Measurements from ENCODE around the gene KCNA10.

DNA sequence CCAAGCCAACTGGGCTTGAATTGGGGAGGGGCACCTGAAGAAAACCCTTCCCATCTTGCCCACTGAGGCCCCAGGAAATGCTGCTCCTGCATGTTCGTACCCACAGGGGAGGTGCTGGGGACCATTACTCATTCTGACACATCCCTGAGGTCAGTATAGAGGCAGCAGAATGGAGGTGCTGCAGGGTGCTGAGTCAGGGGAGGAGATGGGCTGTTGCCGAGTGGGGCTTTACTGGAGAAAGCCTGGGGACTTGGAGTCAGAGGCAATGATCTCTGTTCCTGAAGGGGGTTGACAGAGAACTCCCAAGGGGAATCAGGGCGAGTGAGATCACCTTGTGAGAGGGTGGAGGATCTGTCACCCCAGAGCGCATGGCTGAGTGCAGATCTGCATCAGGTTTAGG is 40.2 kb upstream of the KCNA10 start:
- TF ChIP-seq POLR2A (IDR thresholded peaks at IDR 0.05), result no peak
- TF ChIP-seq, protein P1, sequence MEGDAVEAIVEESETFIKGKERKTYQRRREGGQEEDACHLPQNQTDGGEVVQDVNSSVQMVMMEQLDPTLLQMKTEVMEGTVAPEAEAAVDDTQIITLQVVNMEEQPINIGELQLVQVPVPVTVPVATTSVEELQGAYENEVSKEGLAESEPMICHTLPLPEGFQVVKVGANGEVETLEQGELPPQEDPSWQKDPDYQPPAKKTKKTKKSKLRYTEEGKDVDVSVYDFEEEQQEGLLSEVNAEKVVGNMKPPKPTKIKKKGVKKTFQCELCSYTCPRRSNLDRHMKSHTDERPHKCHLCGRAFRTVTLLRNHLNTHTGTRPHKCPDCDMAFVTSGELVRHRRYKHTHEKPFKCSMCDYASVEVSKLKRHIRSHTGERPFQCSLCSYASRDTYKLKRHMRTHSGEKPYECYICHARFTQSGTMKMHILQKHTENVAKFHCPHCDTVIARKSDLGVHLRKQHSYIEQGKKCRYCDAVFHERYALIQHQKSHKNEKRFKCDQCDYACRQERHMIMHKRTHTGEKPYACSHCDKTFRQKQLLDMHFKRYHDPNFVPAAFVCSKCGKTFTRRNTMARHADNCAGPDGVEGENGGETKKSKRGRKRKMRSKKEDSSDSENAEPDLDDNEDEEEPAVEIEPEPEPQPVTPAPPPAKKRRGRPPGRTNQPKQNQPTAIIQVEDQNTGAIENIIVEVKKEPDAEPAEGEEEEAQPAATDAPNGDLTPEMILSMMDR (IDR thresholded peaks at IDR 0.05), result no peak
